ENCODE results near the gene SETBP1. TPM values are rescaled to one million over a fixed set of nuclear protein-coding genes. Genes with fewer than 3 reads are reported as not detected.
A peak's percentile ranks its signal among the peaks of the same experiment; 100 is the strongest.
"Not testable (repeated sequence)": the region's sequence is repeated elsewhere in the genome, so short reads cannot be mapped to it uniquely, and the experiment has no call there.

Gene SETBP1
- polyA plus RNA-seq, 1 donor from 2014 or later, result 16.8 TPM

DNA sequence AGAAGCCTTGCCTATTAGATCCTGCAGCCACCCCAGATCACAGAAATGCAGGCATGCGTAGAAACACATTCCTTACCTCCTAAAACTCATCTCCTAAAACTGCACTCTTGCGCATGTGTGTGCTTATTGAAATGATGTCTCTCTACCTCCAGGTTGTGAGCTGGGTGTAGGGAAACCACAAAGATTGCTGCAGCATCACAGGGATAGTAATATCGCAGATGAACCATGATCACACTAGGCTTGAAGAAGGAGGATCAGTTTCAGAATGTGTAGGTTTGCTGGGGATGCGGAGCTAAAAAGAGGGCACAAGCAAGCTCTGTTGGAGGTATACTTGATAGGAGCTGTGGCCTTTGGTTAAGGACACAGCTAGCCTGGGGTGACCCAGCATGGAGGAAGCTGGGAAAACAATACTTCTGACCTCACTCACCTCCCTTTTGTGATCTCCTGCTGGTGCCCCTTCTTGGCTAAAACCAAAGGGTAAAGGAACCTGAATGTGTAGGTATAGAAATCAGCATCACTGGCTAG lies 118.8 kb downstream of the SETBP1 start:
- Mint-ChIP-seq H3K27ac (peak overlapping the region; percentile 91 to 95 (median 94)), H3K9me3 (peaks cover 0 to 4% (median 1%) of the 10 kb centered on the region in 3 donors), H3K36me3 (peaks cover 16% of the 10 kb centered on the region), H3K4me1 (peaks cover 57 to 86% (median 78%) of the 10 kb centered on the region in 3 donors), H3K27me3 (no peaks in the 10 kb centered on the region), H3K4me3 (peak overlapping the region in 3 of 4 donors; percentile 13 to 93 (median 84))

DNA sequence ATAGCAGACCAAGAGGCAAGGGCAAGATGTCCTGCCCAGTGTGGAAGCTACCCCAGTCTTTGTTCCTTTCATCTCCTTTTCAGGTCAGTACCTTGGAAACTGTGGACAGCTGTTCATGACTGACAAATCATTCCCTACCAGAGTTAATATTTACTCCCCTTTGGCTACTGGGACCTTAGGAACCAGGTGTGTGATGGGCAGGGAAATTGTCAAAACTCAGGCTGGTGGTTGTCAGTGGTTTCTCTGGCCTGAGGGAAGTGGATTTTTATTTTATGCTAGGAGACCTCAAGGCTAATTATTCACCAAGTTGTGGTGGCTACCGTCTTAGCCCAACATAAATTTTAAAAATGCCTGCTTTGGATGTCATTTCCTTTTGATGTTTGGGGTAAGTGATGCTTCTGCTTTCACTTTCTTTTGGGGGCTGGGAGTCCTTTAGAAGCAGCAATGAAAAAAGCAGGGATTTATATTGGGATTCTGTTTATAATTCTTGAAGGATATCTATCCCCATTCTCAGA lies 119.3 kb downstream of the SETBP1 start:
- H3K9me3 Mint-ChIP-seq, result peaks cover 0 to 4% (median 1%) of the 10 kb centered on the region in 3 donors
- H3K27ac Mint-ChIP-seq, result peak overlapping the region; percentile 91 to 95 (median 94)
- peaks cover 16% of the 10 kb centered on the region for H3K36me3 Mint-ChIP-seq
- peak overlapping the region; percentile 13 to 93 (median 61) for H3K4me3 Mint-ChIP-seq
- H3K27me3 Mint-ChIP-seq, result no peaks in the 10 kb centered on the region
- peaks cover 56 to 84% (median 77%) of the 10 kb centered on the region in 3 donors for H3K4me1 Mint-ChIP-seq

DNA sequence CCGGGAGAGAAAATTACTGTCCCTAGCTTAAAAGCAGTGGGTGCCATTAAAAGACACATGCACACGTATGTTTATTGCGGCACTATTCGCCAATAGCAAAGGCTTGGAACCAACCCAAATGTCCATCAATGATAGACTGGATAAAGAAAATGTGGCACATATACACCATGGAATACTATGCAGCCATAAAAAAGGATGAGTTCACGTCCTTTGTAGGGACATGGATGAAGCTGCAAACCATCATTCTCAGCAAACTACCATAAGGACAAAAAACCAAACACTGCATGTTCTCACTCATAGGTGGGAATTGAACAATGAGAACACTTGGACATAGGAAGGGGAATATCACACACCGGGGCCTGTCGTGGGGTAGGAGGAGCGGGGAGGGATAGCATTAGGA lies 120.1 kb downstream of the SETBP1 start:
- H3K36me3 Mint-ChIP-seq, result peaks cover 17% of the 10 kb centered on the region
- not testable (repeated sequence) for H3K9me3 Mint-ChIP-seq, H3K27me3 Mint-ChIP-seq
- H3K4me1 Mint-ChIP-seq, result peaks cover 59 to 83% (median 76%) of the 10 kb centered on the region in 3 donors
- H3K27ac Mint-ChIP-seq, result peak overlapping the region in 2 of 3 donors; percentile 91 to 95
- peak overlapping the region in 2 of 4 donors; percentile 71 to 84 for H3K4me3 Mint-ChIP-seq

DNA sequence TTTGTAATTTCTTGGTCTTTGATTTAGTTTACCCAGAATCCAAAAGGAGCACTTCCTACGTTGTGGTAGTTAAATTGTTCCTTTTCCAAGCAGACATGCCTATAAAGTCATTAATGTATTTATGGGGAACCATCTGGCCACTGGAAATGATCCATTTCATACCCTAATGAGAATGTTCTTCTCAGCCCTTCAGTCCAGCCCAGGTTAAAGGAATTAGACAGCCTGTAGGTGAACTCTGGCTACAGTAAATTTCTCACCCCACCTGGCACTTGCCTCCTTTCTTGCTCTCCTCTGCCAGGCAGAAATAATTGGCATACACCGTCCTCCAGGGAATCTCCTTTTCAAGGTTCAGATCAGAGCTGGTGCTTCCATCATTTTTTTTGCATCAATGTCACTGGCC lies 121.1 kb downstream of the SETBP1 start:
- Mint-ChIP-seq H3K27ac (peak overlapping the region in 2 of 3 donors; percentile 55 to 75), H3K27me3 (no peaks in the 10 kb centered on the region), H3K4me1 (peaks cover 60 to 82% (median 75%) of the 10 kb centered on the region in 3 donors), H3K36me3 (peaks cover 17% of the 10 kb centered on the region), H3K4me3 (peak overlapping the region in 1 of 4 donors; percentile 25), H3K9me3 (peaks cover 0 to 4% (median 1%) of the 10 kb centered on the region in 3 donors)

DNA sequence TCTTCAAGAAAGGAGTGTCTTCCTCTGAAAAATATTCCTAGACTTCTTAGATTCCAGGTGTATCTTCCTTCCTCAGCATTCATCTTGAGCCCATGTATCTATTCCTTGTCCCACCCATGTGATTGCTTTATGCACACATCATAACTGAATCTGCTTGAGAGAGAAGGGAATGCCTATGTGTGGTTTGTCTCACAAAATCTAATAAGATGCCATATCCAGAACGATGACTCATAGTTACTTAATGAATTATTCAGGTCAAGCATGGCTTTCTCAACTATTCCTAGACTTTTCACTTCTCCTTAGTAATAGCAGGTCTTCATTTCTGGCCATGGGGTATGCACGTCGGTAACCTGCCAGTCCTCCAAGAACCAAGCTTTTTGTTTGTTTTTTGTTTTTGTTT lies 121.8 kb downstream of the SETBP1 start:
- H3K9me3 Mint-ChIP-seq, result peaks cover 0 to 4% (median 1%) of the 10 kb centered on the region in 3 donors
- no peaks in the 10 kb centered on the region for H3K27me3 Mint-ChIP-seq
- peak overlapping the region in 2 of 3 donors; percentile 75 to 80 for H3K27ac Mint-ChIP-seq
- H3K4me1 Mint-ChIP-seq, result peaks cover 67 to 88% (median 78%) of the 10 kb centered on the region in 3 donors
- H3K36me3 Mint-ChIP-seq, result peaks cover 17% of the 10 kb centered on the region
- H3K4me3 Mint-ChIP-seq, result no peak overlapping the region

DNA sequence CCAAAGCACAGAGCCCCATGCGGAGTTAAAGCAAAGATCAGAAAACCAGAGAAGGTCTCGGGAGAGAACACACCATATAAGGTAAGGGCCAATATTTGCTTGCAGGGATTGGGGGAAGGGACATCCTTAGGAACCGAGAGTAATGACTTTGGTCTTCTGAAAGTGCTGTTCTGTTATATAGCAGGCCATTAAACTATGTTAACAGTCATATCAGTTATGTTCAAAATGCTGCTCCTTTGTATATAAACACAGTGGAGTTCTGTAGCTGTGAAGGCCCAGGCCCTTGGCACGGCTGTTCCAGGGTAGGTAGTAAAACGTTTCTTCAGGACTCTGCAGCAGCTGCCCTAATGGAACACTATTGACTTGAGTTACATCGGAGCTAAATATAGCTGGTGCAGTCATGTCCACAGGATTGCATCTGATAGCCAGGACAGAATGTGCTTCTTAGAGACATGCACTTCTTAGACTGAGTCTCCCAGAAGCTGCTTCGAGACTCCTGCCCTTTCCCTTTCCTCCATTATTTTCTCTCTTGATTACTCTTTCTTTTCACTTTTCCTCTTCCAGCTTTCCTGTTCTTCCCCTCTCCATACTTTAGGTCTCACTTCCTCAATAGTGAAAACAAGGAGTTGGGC lies 122.4 kb downstream of the SETBP1 start:
- Mint-ChIP-seq H3K4me3 (peak overlapping the region in 2 of 4 donors; percentile 10 to 65), H3K27ac (peak overlapping the region in 2 of 3 donors; percentile 75 to 80), H3K4me1 (peaks cover 67 to 85% (median 78%) of the 10 kb centered on the region in 3 donors), H3K36me3 (peaks cover 21% of the 10 kb centered on the region), H3K9me3 (peaks cover 0 to 4% (median 1%) of the 10 kb centered on the region in 3 donors), H3K27me3 (no peaks in the 10 kb centered on the region)

DNA sequence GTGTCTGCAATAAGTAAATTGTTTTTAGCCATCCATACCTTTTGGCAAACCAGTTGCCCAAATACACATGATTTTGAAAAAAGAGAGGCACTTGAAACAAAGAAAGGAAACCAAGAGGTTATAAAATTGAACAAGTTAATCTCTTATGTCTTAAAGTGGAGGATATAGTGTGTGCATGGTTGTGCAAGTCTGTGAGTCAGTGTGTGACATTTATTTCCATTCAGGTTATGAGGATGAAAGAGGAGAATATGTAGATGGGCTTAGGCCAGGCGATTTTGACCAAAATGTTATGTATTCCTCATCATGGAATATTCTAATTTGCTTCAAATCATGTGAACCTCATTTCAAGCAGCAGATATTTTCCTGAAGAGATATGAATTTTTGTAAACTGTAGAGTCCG lies 123.3 kb downstream of the SETBP1 start:
- H3K4me1 Mint-ChIP-seq, result peaks cover 61 to 85% (median 77%) of the 10 kb centered on the region in 3 donors
- H3K27me3 Mint-ChIP-seq, result no peaks in the 10 kb centered on the region
- H3K9me3 Mint-ChIP-seq, result peaks cover 0 to 4% (median 1%) of the 10 kb centered on the region in 3 donors
- peaks cover 26% of the 10 kb centered on the region for H3K36me3 Mint-ChIP-seq
- H3K27ac Mint-ChIP-seq, result peak overlapping the region in 1 of 3 donors; percentile 30
- H3K4me3 Mint-ChIP-seq, result no peak overlapping the region

DNA sequence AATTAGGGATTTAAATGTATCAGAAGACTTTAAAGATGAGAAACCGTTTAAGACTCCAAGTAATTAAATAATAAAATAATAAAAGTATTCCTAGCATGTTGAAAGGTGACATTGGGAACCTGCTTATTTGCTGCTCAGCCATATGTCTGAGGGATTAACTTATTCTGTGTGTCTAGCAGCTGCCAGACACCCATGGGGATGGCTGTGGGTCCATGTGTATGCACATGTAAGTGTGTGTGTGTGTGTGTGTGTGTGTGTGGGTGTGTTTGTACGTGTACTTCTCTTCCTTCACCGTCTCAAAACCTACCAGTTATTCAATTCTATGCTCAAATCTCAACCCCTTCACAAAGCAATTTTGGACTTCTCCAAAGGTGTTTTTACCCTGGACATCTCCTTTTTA lies 124.5 kb downstream of the SETBP1 start:
- Mint-ChIP-seq H3K9me3 (peaks cover 0 to 4% (median 1%) of the 10 kb centered on the region in 3 donors), H3K36me3 (peaks cover 28% of the 10 kb centered on the region), H3K27ac (peak overlapping the region in 2 of 3 donors; percentile 79 to 85), H3K27me3 (no peaks in the 10 kb centered on the region), H3K4me1 (peaks cover 51 to 84% (median 73%) of the 10 kb centered on the region in 3 donors), H3K4me3 (peak overlapping the region in 1 of 4 donors; percentile 59)

DNA sequence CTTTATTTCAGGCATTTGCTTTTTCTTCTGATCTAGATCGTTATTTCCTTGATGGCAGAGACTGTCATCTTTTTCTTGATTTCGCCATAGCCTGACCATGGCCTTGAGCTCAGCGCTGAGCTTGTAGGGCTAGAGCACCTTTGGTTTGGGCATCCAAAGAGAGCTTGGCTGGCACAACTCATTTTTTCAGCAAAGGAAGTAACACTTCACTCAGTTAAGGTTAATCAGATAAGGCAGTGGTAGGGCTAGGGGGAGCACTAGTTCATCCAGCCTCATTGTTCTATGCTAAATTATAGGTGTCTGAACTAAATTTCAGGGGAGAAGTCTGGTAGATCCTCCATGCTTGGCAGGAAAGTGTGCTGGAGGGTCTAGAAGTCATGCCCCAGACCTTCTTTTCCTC lies 125.0 kb downstream of the SETBP1 start:
- H3K27ac Mint-ChIP-seq, result peak overlapping the region in 2 of 3 donors; percentile 79 to 85
- peaks cover 46 to 83% (median 71%) of the 10 kb centered on the region in 3 donors for H3K4me1 Mint-ChIP-seq
- no peaks in the 10 kb centered on the region for H3K27me3 Mint-ChIP-seq
- peaks cover 24% of the 10 kb centered on the region for H3K36me3 Mint-ChIP-seq
- peak overlapping the region in 1 of 4 donors; percentile 59 for H3K4me3 Mint-ChIP-seq
- no peaks in the 10 kb centered on the region for H3K9me3 Mint-ChIP-seq

DNA sequence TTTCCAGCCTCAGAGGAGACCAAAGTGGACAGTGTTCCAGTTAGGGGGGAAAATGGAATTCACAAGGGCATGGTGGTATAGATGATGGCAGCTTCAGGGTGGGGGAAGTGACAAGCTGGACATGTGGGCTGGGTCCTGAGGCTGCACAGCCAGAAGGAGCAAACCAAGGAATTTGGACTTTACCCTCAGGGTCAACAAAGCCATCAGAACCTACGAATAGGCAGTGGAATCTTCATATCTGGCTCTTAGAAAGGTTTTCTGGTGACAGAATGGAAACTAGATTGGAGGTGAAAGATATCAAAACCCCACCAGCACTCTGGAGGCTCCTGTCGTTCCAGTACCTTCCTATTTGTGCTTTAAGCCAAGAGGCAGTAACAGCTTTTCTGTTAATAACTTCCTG lies 127.1 kb downstream of the SETBP1 start:
- H3K27me3 Mint-ChIP-seq, result no peaks in the 10 kb centered on the region
- no peak overlapping the region for H3K27ac Mint-ChIP-seq
- H3K9me3 Mint-ChIP-seq, result no peaks in the 10 kb centered on the region
- H3K4me3 Mint-ChIP-seq, result peak overlapping the region in 1 of 4 donors; percentile 24
- peaks cover 45 to 75% (median 68%) of the 10 kb centered on the region in 3 donors for H3K4me1 Mint-ChIP-seq
- peaks cover 21% of the 10 kb centered on the region for H3K36me3 Mint-ChIP-seq

DNA sequence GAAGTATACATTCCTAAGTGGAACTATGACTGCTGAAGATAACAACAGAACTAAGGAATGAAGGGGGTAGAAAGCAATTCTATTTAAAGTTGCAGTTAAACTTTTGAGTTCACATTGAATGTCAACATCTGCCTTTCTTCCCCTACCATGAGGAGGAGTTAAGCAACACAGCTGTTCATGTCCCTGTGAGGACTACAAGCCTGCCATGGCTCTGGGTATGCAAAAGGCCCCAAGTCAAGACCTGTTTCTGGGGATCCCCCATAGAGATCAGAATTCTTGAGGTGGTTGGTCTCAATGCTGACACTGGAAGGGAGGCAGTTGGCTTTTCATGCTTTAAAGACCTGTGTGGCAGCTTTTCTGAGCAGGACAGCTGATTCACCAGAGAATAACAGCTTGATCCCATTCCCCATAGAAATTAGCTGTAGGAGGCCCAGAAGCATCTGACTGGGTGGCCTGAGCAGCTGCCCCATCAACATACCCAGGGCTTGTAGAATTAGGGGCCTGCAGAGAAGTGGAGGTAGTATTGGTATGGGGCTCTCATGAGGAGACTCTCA lies 131.0 kb downstream of the SETBP1 start:
- H3K9me3 Mint-ChIP-seq, result no peaks in the 10 kb centered on the region
- H3K36me3 Mint-ChIP-seq, result peaks cover 15% of the 10 kb centered on the region
- H3K4me1 Mint-ChIP-seq, result peaks cover 31 to 54% (median 53%) of the 10 kb centered on the region in 3 donors
- H3K4me3 Mint-ChIP-seq, result no peak overlapping the region
- H3K27ac Mint-ChIP-seq, result no peak overlapping the region
- no peaks in the 10 kb centered on the region for H3K27me3 Mint-ChIP-seq

DNA sequence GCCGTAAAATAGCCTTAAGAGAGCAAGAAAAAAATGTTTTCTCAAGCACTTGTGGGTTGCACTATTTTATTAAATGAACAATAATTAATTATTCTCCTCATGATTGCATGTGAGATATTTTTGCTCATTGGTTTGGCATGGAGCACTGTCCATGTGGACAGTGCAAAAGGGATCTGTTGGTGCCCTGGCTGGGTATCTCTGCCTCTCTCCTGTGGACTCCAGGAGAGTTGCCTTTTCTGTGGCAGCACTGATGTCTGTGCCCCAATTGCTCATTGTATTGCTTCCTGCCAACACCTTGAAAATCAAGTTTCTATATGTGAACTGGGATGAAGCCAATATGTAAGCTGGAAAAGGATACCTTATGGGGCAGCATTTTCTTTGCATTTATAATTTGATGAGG lies 131.7 kb downstream of the SETBP1 start:
- Mint-ChIP-seq H3K4me1 (peaks cover 25 to 54% (median 51%) of the 10 kb centered on the region in 3 donors), H3K4me3 (no peak overlapping the region), H3K9me3 (no peaks in the 10 kb centered on the region), H3K27me3 (no peaks in the 10 kb centered on the region), H3K36me3 (peaks cover 18% of the 10 kb centered on the region), H3K27ac (no peak overlapping the region)

DNA sequence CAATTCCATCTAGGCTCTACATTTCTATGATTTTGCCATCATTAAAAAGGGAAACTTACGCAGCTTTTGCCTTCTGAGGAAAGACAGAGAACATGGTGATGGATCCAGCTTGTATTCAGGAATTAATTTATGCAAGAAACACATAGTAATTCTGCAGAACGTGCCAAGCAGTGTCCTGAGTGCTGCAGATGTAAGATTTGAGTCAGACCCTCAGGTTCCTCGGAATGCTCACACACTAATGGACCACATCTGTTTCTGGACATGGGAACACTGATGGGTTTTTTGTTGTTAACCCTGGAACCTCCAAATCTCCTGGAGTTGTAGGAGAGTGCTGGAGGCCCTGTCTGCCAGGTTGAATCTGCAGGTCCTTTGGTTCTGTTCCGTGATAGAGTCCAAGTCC lies 132.9 kb downstream of the SETBP1 start:
- Mint-ChIP-seq H3K27me3 (no peaks in the 10 kb centered on the region), H3K27ac (peak overlapping the region in 1 of 3 donors; percentile 39)

DNA sequence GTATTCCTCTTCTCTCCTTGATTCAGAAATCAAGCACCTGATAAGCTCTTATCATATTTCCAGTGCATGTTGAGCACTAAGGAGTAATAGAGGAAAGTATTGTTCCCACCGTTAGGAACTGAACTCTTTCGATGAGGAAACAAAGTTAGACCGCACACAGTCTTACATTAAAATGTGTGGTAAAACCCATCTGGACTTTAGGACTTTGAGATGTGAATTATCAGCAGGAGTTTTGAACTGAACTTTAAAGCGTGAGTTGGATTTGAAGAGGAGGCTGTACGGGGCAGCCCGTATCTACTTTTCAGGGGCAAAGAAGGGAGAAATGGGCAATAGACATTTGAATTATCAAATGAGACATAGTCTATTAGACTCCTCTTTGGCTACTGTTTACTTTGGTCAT lies 134.4 kb downstream of the SETBP1 start:
- no peaks in the 10 kb centered on the region for H3K27me3 Mint-ChIP-seq
- H3K9me3 Mint-ChIP-seq, result no peaks in the 10 kb centered on the region
- H3K36me3 Mint-ChIP-seq, result peaks cover 5% of the 10 kb centered on the region
- H3K4me3 Mint-ChIP-seq, result no peak overlapping the region
- peaks cover 29 to 54% (median 49%) of the 10 kb centered on the region in 3 donors for H3K4me1 Mint-ChIP-seq
- peak overlapping the region; percentile 4 to 40 (median 34) for H3K27ac Mint-ChIP-seq

More for the DNA sequence above, 132.9 kb downstream of the SETBP1 start:
- no peak overlapping the region for H3K4me3 Mint-ChIP-seq
- H3K4me1 Mint-ChIP-seq, result peaks cover 25 to 53% (median 51%) of the 10 kb centered on the region in 3 donors
- H3K36me3 Mint-ChIP-seq, result peaks cover 9% of the 10 kb centered on the region
- no peaks in the 10 kb centered on the region for H3K9me3 Mint-ChIP-seq

DNA sequence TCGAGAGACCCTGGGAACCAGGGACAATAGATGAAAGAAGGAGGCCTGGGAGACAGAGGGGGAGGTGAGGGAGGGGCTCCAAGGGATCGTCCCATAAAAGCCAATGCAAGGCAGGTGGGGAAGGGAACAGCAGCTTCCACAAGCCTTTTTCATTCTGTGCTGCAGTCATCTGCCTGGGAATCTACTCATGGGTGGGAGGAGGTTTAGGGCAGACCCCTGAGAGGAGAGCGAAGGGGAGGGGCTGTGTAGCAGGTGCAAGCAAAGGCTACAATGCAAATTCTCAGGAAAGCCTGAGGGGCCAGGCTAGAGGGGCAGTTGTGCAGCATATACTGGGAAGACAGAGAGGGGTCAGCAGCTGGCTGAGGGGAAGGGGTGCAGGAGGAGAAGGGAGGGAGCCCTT lies 135.4 kb downstream of the SETBP1 start:
- Mint-ChIP-seq H3K4me1 (peaks cover 31 to 51% (median 44%) of the 10 kb centered on the region in 3 donors), H3K27me3 (no peaks in the 10 kb centered on the region), H3K27ac (no peak overlapping the region), H3K9me3 (no peaks in the 10 kb centered on the region), H3K4me3 (peak overlapping the region in 1 of 4 donors; percentile 37), H3K36me3 (peaks cover 5% of the 10 kb centered on the region)

All from IgD-negative memory B cell (primary cell).